H1 (cell line): ENCODE measurements around the gene NADK.
"Not testable (repeated sequence)": the region's sequence is repeated elsewhere in the genome, so short reads cannot be mapped to it uniquely, and the experiment has no call there.

Experiments used
- ATF2 ChIP-seq: IDR thresholded peaks from 2 replicates; pipeline ENCODE4 v1.6.1; 2012; ENCODE audit warnings: low read length, inconsistent platforms
- CTCF ChIP-seq, 3 experiments: IDR thresholded peaks; 1 replicate in 2 of 3; 2 replicates in 1 of 3; pipeline versions ENCODE4 v1.5.1 to v1.6.1; 2011; ENCODE audit warnings: low read length in 3 of 3, mild to moderate bottlenecking in 3 of 3, inconsistent platforms in 2 of 3, low read depth in 1 of 3, moderate library complexity in 1 of 3; ENCODE audit not compliant: insufficient read depth in 1 of 3; ENCODE audit errors: control extremely low read depth in 1 of 3
- EZH2 ChIP-seq: fragments of 200-600 bp; sonication (generic); IDR thresholded peaks from 2 replicates; pipeline ENCODE4 v1.7.1; 2012; ENCODE audit warnings: low read depth, mild to moderate bottlenecking, moderate library complexity, low read length, inconsistent platforms; ENCODE audit not compliant: severe bottlenecking
- HDAC6 ChIP-seq: IDR thresholded peaks from one replicate; pipeline ENCODE4 v1.7.1; 2012; ENCODE audit warnings: low read depth, mild to moderate bottlenecking, inconsistent platforms, low read length, moderate library complexity
- JUND ChIP-seq: IDR thresholded peaks from 2 replicates; pipeline ENCODE4 v1.6.1; 2011; ENCODE audit warnings: mild to moderate bottlenecking, improper control_type of control experiment, low read length
- POLR2A ChIP-seq, 2 experiments: IDR thresholded peaks; 1 replicate in 1 of 2; 2 replicates in 1 of 2; pipeline ENCODE4 v1.6.1; 2011; ENCODE audit warnings: low read depth in 2 of 2, low read length in 2 of 2, mild to moderate bottlenecking in 2 of 2; ENCODE audit errors: control extremely low read depth in 1 of 2
- RAD21 ChIP-seq, 2 experiments: IDR thresholded peaks in 1 of 2; conservative IDR thresholded peaks in 1 of 2; 2 replicates each; pipeline ENCODE4 v1.6.1; 2011; ENCODE audit warnings: low read depth in 2 of 2, low read length in 2 of 2, improper control_type of control experiment in 1 of 2, inconsistent platforms in 1 of 2, mild to moderate bottlenecking in 1 of 2, moderate library complexity in 1 of 2
- SP1 ChIP-seq: IDR thresholded peaks from 2 replicates; pipeline ENCODE4 v1.6.1; 2011; ENCODE audit warnings: low read depth, low read length
- TBP ChIP-seq: IDR thresholded peaks from 2 replicates; pipeline ENCODE4 v1.6.1; 2011; ENCODE audit warnings: low read depth, low read length, improper control_type of control experiment
- USF2 ChIP-seq: IDR thresholded peaks from 2 replicates; pipeline ENCODE4 v1.6.1; 2011; ENCODE audit warnings: low read length, improper control_type of control experiment
- YY1 ChIP-seq: IDR thresholded peaks from 2 replicates; pipeline ENCODE4 v1.6.1; 2011; ENCODE audit warnings: low read depth, mild to moderate bottlenecking, low read length
- TF ChIP-seq, protein P1 (sequence below): IDR thresholded peaks from 2 replicates; pipeline ENCODE4 v1.6.1; 2012; ENCODE audit warnings: inconsistent platforms

- not testable (repeated sequence) for TF ChIP-seq ATF2; CTCF (IDR thresholded peaks at IDR 0.05; ENCODE audit: control extremely low read depth in 1 of 3, insufficient read depth in 1 of 3, low read depth in 1 of 3, low read length in 3 of 3); SP1; EZH2; POLR2A (IDR thresholded peaks at IDR 0.05; ENCODE audit: control extremely low read depth in 1 of 2, low read depth in 2 of 2, low read length in 2 of 2); YY1; HDAC6; USF2; TBP; RAD21 (IDR thresholded peaks at IDR 0.05 in 1 of 2, conservative IDR thresholded peaks at IDR 0.05 in 1 of 2; ENCODE audit: low read depth in 2 of 2, low read length in 2 of 2); JUND
- TF ChIP-seq, protein P1, sequence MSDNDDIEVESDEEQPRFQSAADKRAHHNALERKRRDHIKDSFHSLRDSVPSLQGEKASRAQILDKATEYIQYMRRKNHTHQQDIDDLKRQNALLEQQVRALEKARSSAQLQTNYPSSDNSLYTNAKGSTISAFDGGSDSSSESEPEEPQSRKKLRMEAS: not testable (repeated sequence)
These were observed 70.4 kb downstream of the NADK start for GRCh38 chr1:1707897-1708296.
